Gastroesophageal sphincter (tissue), 4 donors: ENCODE data around the gene GALNT2. TPM values are rescaled to one million over a fixed set of nuclear protein-coding genes. Genes with fewer than 3 reads are reported as not detected.

ENCODE experiments used
- ATAC-seq: fragments of 150-250 bp; one replicate; pipeline ENCODE4 v1.9.1; 2016; ENCODE audit warnings: mild to moderate bottlenecking, moderate library complexity
- H3K27ac ChIP-seq, 4 donors: fragments of 200-600 bp; sonication (generic) in 3 of 4; 1 replicate in 3 of 4; 2 replicates in 1 of 4; pipeline ENCODE4 v1.5.1; 2016 to 2019
- H3K27me3 ChIP-seq: fragments of 200-600 bp; sonication (generic); one replicate; pipeline ENCODE4 v1.5.1; 2019
- H3K36me3 ChIP-seq, 2 donors: fragments of 200-600 bp; sonication (generic); one replicate each; pipeline ENCODE4 v1.5.1; 2019; ENCODE audit warnings: control low read depth in 1 of 2
- H3K4me1 ChIP-seq, 3 donors: fragments of 200-600 bp; sonication (generic); 1 replicate in 2 of 3; 2 replicates in 1 of 3; pipeline ENCODE4 v1.5.1; 2016 to 2019; ENCODE audit warnings: control low read depth in 2 of 3
- H3K4me3 ChIP-seq, 2 donors: fragments of 200-600 bp; sonication (generic); one replicate each; pipeline ENCODE4 v1.5.1; 2019; ENCODE audit warnings: mild to moderate bottlenecking in 1 of 2, moderate library complexity in 1 of 2
- H3K9me3 ChIP-seq, 3 donors: fragments of 200-600 bp; sonication (generic); one replicate each; pipeline ENCODE4 v1.5.1; 2017 to 2019; ENCODE audit warnings: control low read depth in 2 of 3
- CTCF ChIP-seq, 4 experiments: fragments of 200-600 bp in 2 of 4; fragments of 450-650 bp in 2 of 4; sonication (generic) in 1 of 4; IDR thresholded peaks; one replicate each; pipeline ENCODE4 v1.5.1; 2017 to 2019; ENCODE audit warnings: antibody characterized with exemption in 4 of 4, mild to moderate bottlenecking in 2 of 4, moderate library complexity in 2 of 4
- EP300 ChIP-seq: sonication (generic); formaldehyde crosslinking; IDR thresholded peaks from one replicate; pipeline ENCODE4 v1.6.1; 2017; ENCODE audit warnings: antibody characterized with exemption, mild to moderate bottlenecking
- POLR2A ChIP-seq, 2 donors: fragments of 450-650 bp; IDR thresholded peaks; one replicate each; pipeline ENCODE4 v1.6.1; 2017; ENCODE audit warnings: antibody characterized with exemption in 2 of 2, mild to moderate bottlenecking in 2 of 2, moderate library complexity in 1 of 2
- POLR2AphosphoS5 ChIP-seq: sonication (generic); formaldehyde crosslinking; IDR thresholded peaks from one replicate; pipeline ENCODE4 v1.6.1; 2017; ENCODE audit warnings: antibody characterized with exemption
- WGBS, 2 donors: methylation state at CpG; one replicate each; pipeline ENCODE4 v1.1.5; 2018; ENCODE audit warnings: low coverage in 1 of 2; 5-methylcytosine and 5-hydroxymethylcytosine counted together
- total RNA-seq, 4 donors: library from RNA; depleted of rRNA; stranded (reverse); fragments of >200 nt; gene quantifications; one replicate each; pipeline ENCODE4 v1.1.0, GENCODE V29; 2016

GALNT2 gene
- total RNA-seq, 4 donors from 2014 or later: 95.3 to 160 (median 134) TPM

- H3K27me3 ChIP-seq: no peaks in the 10 kb centered on the region
- no peaks in the 10 kb centered on the region for H3K4me1 ChIP-seq
- ATAC-seq: no peak
- whole genome bisulfite sequencing, 2 donors: 100% methylated on average over 1 of the region's 1 CpG; no CpG with 5 or more reads in 1 of the 2 donors
- no peaks in the 10 kb centered on the region for H3K36me3 ChIP-seq
- H3K4me3 ChIP-seq: no peak overlapping the region
- H3K9me3 ChIP-seq: peaks cover 0 to 5% (median 0%) of the 10 kb centered on the region in 3 donors
- H3K27ac ChIP-seq: no peak overlapping the region
- TF ChIP-seq POLR2A (IDR thresholded peaks at IDR 0.05): no peak
- no peak for TF ChIP-seq CTCF (IDR thresholded peaks at IDR 0.05)
- no peak for TF ChIP-seq EP300
- TF ChIP-seq POLR2AphosphoS5: no peak
These were observed 40.9 kb upstream of the GALNT2 start for GRCh38 chr1:230026139-230026538.

GRCh38 chr1:230026572-230026971 is 40.5 kb upstream of the GALNT2 start:
- no peaks in the 10 kb centered on the region for H3K36me3 ChIP-seq
- no peaks in the 10 kb centered on the region for H3K4me1 ChIP-seq
- H3K9me3 ChIP-seq: peaks cover 0 to 5% (median 0%) of the 10 kb centered on the region in 3 donors
- H3K27ac ChIP-seq: no peak overlapping the region
- 74 to 95% methylated on average over 3 to 4 of the region's 5 CpGs for WGBS, 2 donors
- TF ChIP-seq EP300: no peak
- no peak for TF ChIP-seq POLR2AphosphoS5
- no peak for TF ChIP-seq CTCF (IDR thresholded peaks at IDR 0.05)
- TF ChIP-seq POLR2A (IDR thresholded peaks at IDR 0.05): no peak
- H3K4me3 ChIP-seq: no peak overlapping the region
- no peaks in the 10 kb centered on the region for H3K27me3 ChIP-seq
- no peak for ATAC-seq

- TF ChIP-seq POLR2AphosphoS5: no peak
- TF ChIP-seq EP300: no peak
- WGBS, 2 donors: 88 to 94% methylated on average over 3 to 4 of the region's 11 CpGs
- H3K27me3 ChIP-seq: no peaks in the 10 kb centered on the region
- H3K9me3 ChIP-seq: peaks cover 0 to 5% (median 0%) of the 10 kb centered on the region in 3 donors
- H3K4me3 ChIP-seq: no peak overlapping the region
- no peak overlapping the region for H3K27ac ChIP-seq
- no peaks in the 10 kb centered on the region for H3K36me3 ChIP-seq
- no peaks in the 10 kb centered on the region for H3K4me1 ChIP-seq
- no peak for ATAC-seq
These were observed 38.3 kb upstream of the GALNT2 start for GRCh38 chr1:230028602-230029223.

- H3K4me3 ChIP-seq: no peak overlapping the region
- TF ChIP-seq EP300: no peak
- TF ChIP-seq CTCF (IDR thresholded peaks at IDR 0.05): no peak
- TF ChIP-seq POLR2AphosphoS5: no peak
- no peak for TF ChIP-seq POLR2A (IDR thresholded peaks at IDR 0.05)
- no peak overlapping the region for H3K27ac ChIP-seq
- no peak for ATAC-seq
- H3K27me3 ChIP-seq: no peaks in the 10 kb centered on the region
- no peaks in the 10 kb centered on the region for H3K4me1 ChIP-seq
- peaks cover 0 to 5% (median 0%) of the 10 kb centered on the region in 3 donors for H3K9me3 ChIP-seq
- H3K36me3 ChIP-seq: no peaks in the 10 kb centered on the region
- WGBS, 2 donors: 80 to 82% methylated on average over 1 to 11 of the region's 14 CpGs
These were observed 37.6 kb upstream of the GALNT2 start for GRCh38 chr1:230029244-230029941.

- 86% methylated on average over 1 to 2 of the region's 2 CpGs for WGBS, 2 donors
- Histone ChIP-seq H3K4me3 (no peak overlapping the region), H3K36me3 (no peaks in the 10 kb centered on the region), H3K4me1 (no peaks in the 10 kb centered on the region), H3K9me3 (peaks cover 0 to 12% (median 0%) of the 10 kb centered on the region in 3 donors), H3K27ac (no peak overlapping the region), H3K27me3 (no peaks in the 10 kb centered on the region)
- no peak for ATAC-seq
- TF ChIP-seq EP300 (no peak), POLR2AphosphoS5 (no peak), CTCF (IDR thresholded peaks at IDR 0.05) (no peak), POLR2A (IDR thresholded peaks at IDR 0.05) (no peak)
These were observed 36.8 kb upstream of the GALNT2 start for GRCh38 chr1:230030122-230030821.
